GOT3 (cell line): ENCODE results near the gene SF3B6.

ENCODE experiments used
- DNase-seq: peaks from one replicate; lab custom pipeline; 2025; ENCODE audit warnings: mixed read lengths; lab: John Stamatoyannopoulos, UW

The SF3B6 gene

GRCh38 chr2:24018241-24018640 lies 57.9 kb downstream of the SF3B6 start:
- DNase-seq, result no peak

GRCh38 chr2:24017711-24018110 lies 58.4 kb downstream of the SF3B6 start:
- DNase-seq, result no peak
